ENCODE data around the gene WNK4.

The WNK4 gene

GRCh38 chr17:42744806-42745617 lies 35.4 kb upstream of the WNK4 start, which contains the start of gene EZH1 (continued):
- TF ChIP-seq POU6F1 (CRISPR knock-in tag; IDR thresholded peaks at IDR 0.05; ENCODE audit: borderline replicate concordance, low read depth) = no peak
- no peak for TF ChIP-seq ZFP3 (CRISPR knock-in tag; IDR thresholded peaks at IDR 0.05)

GRCh38 chr17:42748202-42748907 lies 32.1 kb upstream of the WNK4 start:
- no peak for ATAC-seq
- no peak for TF ChIP-seq ISL1 (CRISPR knock-in tag; IDR thresholded peaks at IDR 0.05)
- no peak for TF ChIP-seq PPARA (CRISPR knock-in tag; IDR thresholded peaks at IDR 0.05; ENCODE audit: borderline replicate concordance)
- no peak for TF ChIP-seq OSR1 (CRISPR knock-in tag; IDR thresholded peaks at IDR 0.05)

GRCh38 chr17:42748908-42749798 lies 31.3 kb upstream of the WNK4 start:
- no peak for ATAC-seq

GRCh38 chr17:42750739-42751344 lies 29.6 kb upstream of the WNK4 start:
- no peak for TF ChIP-seq TOX (CRISPR knock-in tag; IDR thresholded peaks at IDR 0.05; ENCODE audit: borderline replicate concordance)
- no peak for TF ChIP-seq ZFP3 (CRISPR knock-in tag; IDR thresholded peaks at IDR 0.05)
- TF ChIP-seq TCF4 (CRISPR knock-in tag; IDR thresholded peaks at IDR 0.05; ENCODE audit: borderline replicate concordance) = no peak
- no peak for TF ChIP-seq CSDC2 (CRISPR knock-in tag; IDR thresholded peaks at IDR 0.05)
- TF ChIP-seq PATZ1 (CRISPR knock-in tag; IDR thresholded peaks at IDR 0.05; ENCODE audit: borderline replicate concordance) = no peak
- TF ChIP-seq ARNTL (CRISPR knock-in tag; IDR thresholded peaks at IDR 0.05; ENCODE audit: borderline replicate concordance, low read depth) = no peak
- no peak for TF ChIP-seq POU6F1 (CRISPR knock-in tag; IDR thresholded peaks at IDR 0.05; ENCODE audit: borderline replicate concordance, low read depth)
- no peak for TF ChIP-seq TSHZ2 (CRISPR knock-in tag; IDR thresholded peaks at IDR 0.05)
- no peak for TF ChIP-seq ZC3H10 (CRISPR knock-in tag; IDR thresholded peaks at IDR 0.05)
- TF ChIP-seq ZNF8 (CRISPR knock-in tag; IDR thresholded peaks at IDR 0.05) = no peak
- no peak for TF ChIP-seq ISL1 (CRISPR knock-in tag; IDR thresholded peaks at IDR 0.05)
- no peak for ATAC-seq

More at GRCh38 chr17:42748908-42749798, 31.3 kb upstream of the WNK4 start:
- TF ChIP-seq CREB5 (CRISPR knock-in tag; IDR thresholded peaks at IDR 0.05; ENCODE audit: low read depth) (no peak), ZC3H10 (CRISPR knock-in tag; IDR thresholded peaks at IDR 0.05) (no peak), BACH2 (CRISPR knock-in tag; IDR thresholded peaks at IDR 0.05; ENCODE audit: borderline replicate concordance) (no peak), RARB (CRISPR knock-in tag; IDR thresholded peaks at IDR 0.05) (no peak), OSR1 (CRISPR knock-in tag; IDR thresholded peaks at IDR 0.05) (no peak), ARNTL (CRISPR knock-in tag; IDR thresholded peaks at IDR 0.05; ENCODE audit: borderline replicate concordance, low read depth) (no peak), TCF4 (CRISPR knock-in tag; IDR thresholded peaks at IDR 0.05; ENCODE audit: borderline replicate concordance) (no peak)
